Effector memory CD8-positive, alpha-beta T cell (primary cell): ENCODE measurements around the gene ZNF217.
"Not testable (repeated sequence)": the region's sequence is repeated elsewhere in the genome, so short reads cannot be mapped to it uniquely, and the experiment has no call there.

Experiments
- ATAC-seq: fragments of 150-1000 bp; cut with Tn5 transposase; replicated peaks from 2 replicates; pipeline ENCODE4 v1.10.0; 2021; ENCODE audit warnings: mild to moderate bottlenecking, moderate library complexity
- DNase-seq, 3 experiments: peaks; one replicate each; pipeline ENCODE4 v3.0.0; 2021
- H3K27ac Mint-ChIP-seq, 2 donors: one replicate each; pipeline ENCODE4 v1.8.0; 2022; ENCODE audit warnings: mild to moderate bottlenecking in 2 of 2, mixed read lengths in 2 of 2, moderate library complexity in 2 of 2
- H3K27me3 Mint-ChIP-seq, 2 donors: one replicate each; pipeline ENCODE4 v1.8.0; 2022; ENCODE audit warnings: mixed read lengths in 2 of 2
- H3K36me3 Mint-ChIP-seq: one replicate; pipeline ENCODE4 v1.8.0; 2022; ENCODE audit warnings: mild to moderate bottlenecking, moderate library complexity, mixed read lengths; ENCODE audit not compliant: insufficient read depth
- H3K4me1 Mint-ChIP-seq, 2 donors: one replicate each; pipeline ENCODE4 v1.8.0; 2022; ENCODE audit warnings: low read depth in 2 of 2, mixed read lengths in 2 of 2
- H3K4me3 Mint-ChIP-seq, 2 donors: one replicate each; pipeline ENCODE4 v1.8.0; 2022; ENCODE audit warnings: mild to moderate bottlenecking in 2 of 2, mixed read lengths in 2 of 2, moderate library complexity in 2 of 2
- H3K9me3 Mint-ChIP-seq, 2 donors: one replicate each; pipeline ENCODE4 v1.8.0; 2022; ENCODE audit warnings: mixed read lengths in 2 of 2

ZNF217 gene

DNA sequence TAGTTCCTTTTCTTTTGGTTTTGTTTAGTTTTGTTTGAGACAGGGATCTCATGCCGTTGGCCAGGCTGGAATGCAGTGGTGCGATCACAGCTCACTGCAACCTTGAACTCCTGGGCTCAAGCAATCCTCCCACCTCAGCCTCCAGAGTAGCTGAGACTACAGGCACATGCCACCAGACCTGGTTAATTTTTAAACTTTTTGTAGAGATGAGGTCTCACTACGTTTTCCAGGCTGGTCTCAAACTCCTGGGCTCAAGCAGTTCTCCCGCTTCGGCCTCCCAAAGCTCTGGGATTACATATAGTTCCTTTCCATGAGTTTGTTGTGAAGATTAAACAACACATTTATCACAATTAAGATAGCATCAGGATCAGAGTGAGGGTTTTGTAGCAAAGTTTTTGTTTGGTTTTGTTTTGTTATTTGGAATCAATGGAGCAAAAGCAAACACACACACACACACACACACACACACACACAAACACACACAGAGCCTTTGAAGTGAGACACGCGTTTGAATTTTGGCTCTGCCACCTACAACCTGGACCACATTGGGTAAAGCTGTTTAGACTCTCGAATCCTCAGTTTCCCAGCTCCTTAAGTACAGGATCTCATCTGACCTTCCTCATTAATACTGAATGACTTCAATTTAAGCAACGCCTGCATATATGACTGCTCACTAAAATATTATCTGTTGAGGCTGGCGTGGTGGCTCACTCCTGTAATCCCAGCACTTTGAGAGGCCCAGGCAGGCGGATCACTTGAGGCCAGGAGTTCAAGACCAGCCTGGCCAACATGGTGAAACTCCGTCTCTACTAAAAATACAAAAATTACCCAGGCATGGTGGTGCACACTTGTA lies 41.7 kb downstream of the ZNF217 start:
- not testable (repeated sequence) for H3K9me3 Mint-ChIP-seq, H3K27me3 Mint-ChIP-seq, H3K27ac Mint-ChIP-seq, DNase-seq, ATAC-seq, H3K4me3 Mint-ChIP-seq, H3K4me1 Mint-ChIP-seq, H3K36me3 Mint-ChIP-seq

DNA sequence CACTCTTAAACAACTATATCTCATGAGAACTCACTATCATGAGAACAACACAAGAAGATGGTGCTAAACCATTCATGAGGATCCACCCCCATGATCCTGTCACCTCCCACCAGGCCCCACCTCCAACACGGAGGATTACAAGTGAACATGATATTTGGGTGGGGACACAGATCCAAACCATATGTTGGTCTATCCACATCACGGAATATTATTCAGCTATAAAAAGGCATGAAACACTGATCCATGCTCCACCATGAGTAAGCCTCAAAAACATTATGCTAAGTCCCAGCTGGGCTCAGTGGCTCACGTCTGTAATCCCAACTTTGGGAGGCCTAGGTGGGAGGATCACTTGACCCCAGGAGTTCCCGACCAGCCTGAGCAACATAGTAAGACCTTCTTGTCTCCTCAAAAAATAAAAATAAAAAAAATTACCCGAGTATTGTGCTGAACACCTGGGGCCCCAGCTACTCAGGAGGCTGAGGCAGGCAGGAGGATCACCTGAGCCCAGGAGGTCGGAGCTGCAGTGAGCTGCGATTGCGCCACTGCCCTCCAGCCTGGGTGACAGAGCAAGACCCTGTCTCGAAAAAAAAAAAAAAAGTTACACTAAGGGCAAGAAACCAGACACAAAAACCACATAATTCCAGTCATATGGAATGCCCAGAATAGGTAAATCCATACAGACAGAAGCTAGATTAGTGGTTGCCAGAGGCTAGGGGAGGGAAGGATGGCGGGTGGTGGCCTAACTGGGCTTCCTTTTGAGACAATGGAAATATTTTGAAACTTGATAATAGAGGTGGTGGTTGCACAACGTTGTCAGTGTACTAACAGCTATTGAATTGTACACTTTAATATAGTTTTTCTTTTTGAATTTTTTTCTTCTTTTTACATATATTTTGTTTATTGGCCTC lies 43.1 kb downstream of the ZNF217 start:
- Mint-ChIP-seq H3K4me3 (no peak overlapping the region), H3K9me3 (no peaks in the 10 kb centered on the region), H3K27ac (no peak overlapping the region), H3K4me1 (peaks cover 1 to 5% of the 10 kb centered on the region in 2 donors), H3K36me3 (no peaks in the 10 kb centered on the region), H3K27me3 (no peaks in the 10 kb centered on the region)
- DNase-seq (no peak), ATAC-seq (no peak)

DNA sequence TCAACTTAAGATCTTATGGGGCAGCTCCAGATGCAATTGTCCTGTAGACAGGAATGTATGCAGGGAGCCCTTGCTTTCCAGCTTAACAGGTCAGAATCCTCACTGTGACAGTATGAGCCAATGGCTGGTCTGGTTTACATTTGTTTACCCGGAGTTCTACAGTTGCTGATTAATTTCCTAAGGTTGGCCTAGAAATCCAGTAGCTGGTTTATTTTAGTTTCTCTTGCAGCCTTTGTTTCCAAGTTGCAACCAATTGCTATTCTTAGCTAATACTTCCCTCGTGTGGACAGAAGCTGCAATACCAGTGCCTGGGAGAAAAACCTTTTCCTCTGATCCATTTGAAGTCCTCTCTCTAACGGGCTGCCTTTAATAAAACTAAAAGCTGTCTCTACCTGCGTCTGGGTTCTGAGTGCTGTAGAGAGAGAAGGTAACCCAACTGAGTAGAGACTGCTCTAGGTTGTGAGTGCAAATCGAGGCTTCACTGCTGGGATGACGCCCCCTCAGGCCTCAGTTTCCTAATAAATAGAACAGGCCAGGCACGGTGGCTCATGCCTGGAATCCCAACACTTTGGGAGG lies 45.9 kb downstream of the ZNF217 start:
- DNase-seq: peak in 2 of 3 experiments; percentile 3 to 9
- H3K27ac Mint-ChIP-seq: no peak overlapping the region
- H3K4me3 Mint-ChIP-seq: no peak overlapping the region

DNA sequence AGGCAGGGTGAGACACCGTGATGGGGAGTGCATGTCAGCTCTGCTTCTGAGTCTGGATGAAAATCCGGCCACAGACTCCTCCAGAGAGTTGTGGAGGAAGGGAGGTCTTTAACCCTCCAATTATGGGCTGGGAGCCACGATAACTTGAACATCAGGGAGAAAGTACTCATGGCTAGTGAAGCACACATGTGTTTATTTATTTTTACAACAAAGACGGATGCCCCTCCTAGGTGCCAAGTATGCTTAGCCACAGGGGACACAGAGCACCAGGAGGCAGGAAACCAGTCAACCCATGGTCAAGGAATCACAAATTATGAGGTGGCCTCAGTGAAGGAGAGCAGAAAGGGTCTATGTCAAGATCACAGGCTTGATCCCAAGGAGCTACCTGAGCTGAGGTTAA lies 54.1 kb downstream of the ZNF217 start:
- Mint-ChIP-seq H3K9me3 (no peaks in the 10 kb centered on the region), H3K36me3 (peaks cover 3% of the 10 kb centered on the region), H3K27me3 (peaks cover 5 to 8% of the 10 kb centered on the region in 2 donors), H3K4me1 (no peaks in the 10 kb centered on the region), H3K27ac (no peak overlapping the region), H3K4me3 (no peak overlapping the region)
- no peak for ATAC-seq
- DNase-seq: no peak

More for the DNA sequence above, 45.9 kb downstream of the ZNF217 start:
- Mint-ChIP-seq H3K9me3 (no peaks in the 10 kb centered on the region), H3K36me3 (no peaks in the 10 kb centered on the region), H3K27me3 (no peaks in the 10 kb centered on the region), H3K4me1 (peaks cover 1 to 5% of the 10 kb centered on the region in 2 donors)
- ATAC-seq: peak; percentile 33

DNA sequence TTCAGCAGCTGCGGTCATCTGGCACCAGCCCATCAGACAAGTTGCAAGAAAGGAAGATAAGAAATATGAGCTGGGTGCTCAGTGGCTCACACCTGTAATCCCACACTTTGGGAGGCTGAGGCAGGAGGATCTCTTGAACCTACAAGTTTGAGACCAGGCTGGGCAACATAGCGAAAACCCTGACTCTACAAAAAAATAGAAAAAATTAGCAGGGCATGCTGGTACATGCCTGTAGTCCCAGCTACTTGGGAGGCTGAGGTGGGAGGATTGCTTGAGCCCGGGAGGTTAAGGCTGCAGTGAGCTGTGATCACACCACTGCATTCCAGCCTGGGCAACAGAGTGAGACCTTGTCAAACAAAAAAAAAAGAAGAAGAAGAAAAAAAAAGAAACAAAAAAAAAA lies 57.3 kb downstream of the ZNF217 start:
- not testable (repeated sequence) for H3K4me3 Mint-ChIP-seq, H3K36me3 Mint-ChIP-seq, H3K4me1 Mint-ChIP-seq, H3K9me3 Mint-ChIP-seq, DNase-seq, ATAC-seq, H3K27me3 Mint-ChIP-seq
- peak overlapping the region in 1 of 2 donors; percentile 20 for H3K27ac Mint-ChIP-seq

DNA sequence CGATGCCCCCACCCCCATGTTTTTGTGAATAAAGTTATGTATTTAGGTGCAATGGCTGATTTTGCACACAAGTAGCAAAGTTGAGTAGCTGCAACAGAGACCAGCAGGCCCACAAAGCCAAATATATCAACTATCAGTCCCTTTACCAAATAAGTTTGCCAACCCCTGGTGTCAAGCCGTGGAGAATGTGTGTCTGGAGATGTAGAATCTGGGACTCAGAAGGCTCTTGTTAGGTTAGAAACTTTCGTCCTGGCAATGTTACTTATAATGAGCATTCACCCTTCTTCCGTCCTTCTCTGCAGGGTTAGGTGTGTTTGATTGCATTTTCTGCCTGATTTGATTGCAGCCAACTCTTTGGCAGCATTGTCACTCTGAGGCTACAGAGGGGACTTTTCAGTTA lies 57.8 kb downstream of the ZNF217 start:
- H3K9me3 Mint-ChIP-seq: no peaks in the 10 kb centered on the region
- DNase-seq (no peak), ATAC-seq (no peak)
- H3K27me3 Mint-ChIP-seq: peaks cover 5 to 8% of the 10 kb centered on the region in 2 donors
- H3K4me3 Mint-ChIP-seq: no peak overlapping the region
- no peaks in the 10 kb centered on the region for H3K4me1 Mint-ChIP-seq
- H3K27ac Mint-ChIP-seq: no peak overlapping the region
- no peaks in the 10 kb centered on the region for H3K36me3 Mint-ChIP-seq

DNA sequence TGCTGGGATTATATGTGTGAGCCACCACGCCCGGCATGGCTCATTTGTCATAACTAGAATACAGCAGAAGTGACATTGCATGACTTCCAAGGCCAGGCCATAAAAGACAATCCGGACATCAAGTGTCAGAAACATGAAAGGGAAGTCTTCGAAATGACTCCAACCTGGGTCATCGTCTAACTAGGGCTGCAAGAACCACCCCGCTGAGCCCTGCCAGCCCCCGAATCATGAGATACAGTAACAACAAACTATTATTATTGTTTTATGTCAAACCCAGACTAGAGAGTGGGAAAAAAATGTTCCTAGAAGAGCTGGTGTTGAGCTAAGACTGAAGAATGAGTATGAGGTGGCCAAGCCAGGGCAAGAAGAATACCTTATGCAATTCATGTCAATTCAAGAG lies 59.6 kb downstream of the ZNF217 start:
- no peaks in the 10 kb centered on the region for H3K36me3 Mint-ChIP-seq
- no peaks in the 10 kb centered on the region for H3K9me3 Mint-ChIP-seq
- ATAC-seq (no peak), DNase-seq (no peak)
- H3K27me3 Mint-ChIP-seq: peaks cover 4 to 5% of the 10 kb centered on the region in 2 donors
- H3K4me3 Mint-ChIP-seq: no peak overlapping the region
- H3K27ac Mint-ChIP-seq: no peak overlapping the region
- no peaks in the 10 kb centered on the region for H3K4me1 Mint-ChIP-seq

DNA sequence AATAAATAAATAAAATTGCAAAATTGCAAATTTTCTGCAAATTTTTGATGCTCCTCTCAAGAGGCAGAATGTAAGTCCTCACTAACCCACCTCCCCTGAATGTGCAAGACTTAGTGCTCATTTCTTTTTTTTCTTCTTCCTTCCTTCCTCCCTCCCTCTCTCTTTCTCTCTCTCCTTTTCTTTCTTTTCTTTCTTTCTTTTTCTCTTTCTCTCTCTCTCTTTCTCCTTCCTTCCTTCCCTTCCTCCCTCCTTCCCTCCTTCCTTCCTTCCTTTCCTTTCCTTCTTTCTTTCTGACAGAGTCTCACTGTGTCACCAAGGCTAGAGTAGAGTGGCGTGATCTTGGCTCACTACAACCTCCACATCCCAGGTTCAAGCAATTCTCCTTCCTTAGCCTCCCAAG lies 60.1 kb downstream of the ZNF217 start:
- no peaks in the 10 kb centered on the region for H3K36me3 Mint-ChIP-seq
- no peak overlapping the region for H3K27ac Mint-ChIP-seq
- H3K27me3 Mint-ChIP-seq: peaks cover 5 to 10% of the 10 kb centered on the region in 2 donors
- DNase-seq: no peak
- ATAC-seq: no peak
- no peak overlapping the region for H3K4me3 Mint-ChIP-seq
- H3K9me3 Mint-ChIP-seq: no peaks in the 10 kb centered on the region
- no peaks in the 10 kb centered on the region for H3K4me1 Mint-ChIP-seq

DNA sequence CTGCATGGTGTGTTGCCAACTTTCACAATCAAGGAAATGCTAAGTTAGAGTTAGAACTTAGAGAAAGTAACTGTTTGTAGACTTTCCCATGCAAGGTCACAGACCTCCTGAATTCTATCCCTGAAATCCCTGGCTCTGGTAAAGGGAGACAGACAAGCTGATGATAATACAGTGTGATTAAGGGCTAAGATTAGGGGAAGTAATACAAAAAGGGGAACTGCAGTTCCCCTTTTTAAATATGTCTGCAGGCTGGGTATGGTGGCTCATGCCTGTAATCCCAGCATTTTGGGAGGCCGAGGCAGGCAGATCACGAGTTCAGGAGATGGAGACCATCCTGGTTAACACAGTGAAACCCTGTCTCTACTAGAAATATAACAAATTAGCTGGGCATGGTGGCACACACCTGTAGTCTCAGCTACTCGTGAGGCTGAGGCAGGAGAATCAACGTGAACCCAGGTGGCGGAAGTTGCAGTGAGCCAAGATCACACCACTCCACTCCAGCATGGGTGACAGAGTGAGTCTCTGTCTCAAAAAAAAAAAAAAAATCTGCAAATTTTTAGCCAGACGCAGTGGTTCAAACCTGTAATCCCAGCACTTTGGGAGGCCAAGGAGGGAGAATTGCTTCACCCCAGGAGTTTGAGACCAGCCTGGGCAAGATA lies 60.9 kb downstream of the ZNF217 start:
- H3K4me3 Mint-ChIP-seq, ATAC-seq: not testable (repeated sequence)

DNA sequence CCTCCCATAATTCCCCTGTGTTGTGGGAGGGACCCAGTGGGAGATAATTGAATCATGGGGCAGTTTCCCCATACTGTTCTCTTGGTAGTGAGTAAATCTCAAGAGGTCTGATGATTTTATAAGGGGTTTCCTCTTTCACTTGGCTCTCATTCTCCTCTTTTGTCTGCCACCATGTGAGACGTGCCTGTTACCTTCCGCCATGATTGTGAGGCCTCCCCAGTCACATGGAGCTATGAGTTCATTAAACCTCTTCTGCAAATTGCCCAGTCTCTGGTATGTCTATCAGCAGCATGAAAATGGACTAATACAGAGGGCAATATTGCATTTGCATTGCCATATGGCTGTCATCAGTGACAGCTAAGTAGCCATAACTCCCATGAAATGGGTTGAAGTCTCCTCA lies 63.2 kb downstream of the ZNF217 start:
- no peak for DNase-seq
- H3K27ac Mint-ChIP-seq: no peak overlapping the region
- no peak overlapping the region for H3K4me3 Mint-ChIP-seq

More for the DNA sequence above, 60.9 kb downstream of the ZNF217 start:
- peaks cover 5 to 10% of the 10 kb centered on the region in 2 donors for H3K27me3 Mint-ChIP-seq
- not testable (repeated sequence) for DNase-seq, H3K36me3 Mint-ChIP-seq, H3K27ac Mint-ChIP-seq, H3K9me3 Mint-ChIP-seq, H3K4me1 Mint-ChIP-seq

DNA sequence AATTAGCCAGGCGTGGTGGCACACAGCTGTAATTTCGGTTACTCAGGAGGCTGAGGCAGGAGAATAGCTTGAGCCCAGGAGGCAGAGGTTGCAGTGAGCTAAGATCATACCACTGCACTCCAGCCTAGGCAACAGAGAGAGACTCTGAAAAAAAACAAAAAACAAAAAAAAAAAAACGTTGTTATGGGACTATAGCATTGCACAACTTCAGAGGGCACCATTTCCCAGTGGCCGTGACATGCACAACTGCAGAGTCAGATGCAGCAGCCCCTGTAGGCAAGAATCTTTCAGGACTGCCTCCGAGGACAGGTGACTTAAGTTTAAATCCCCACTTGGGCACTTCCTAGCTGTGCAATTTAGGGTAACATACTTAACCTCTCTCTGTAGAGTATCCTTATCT lies 64.0 kb downstream of the ZNF217 start:
- no peaks in the 10 kb centered on the region for H3K4me1 Mint-ChIP-seq
- no peak for ATAC-seq

More for the DNA sequence above, 63.2 kb downstream of the ZNF217 start:
- H3K36me3 Mint-ChIP-seq: no peaks in the 10 kb centered on the region
- H3K27me3 Mint-ChIP-seq: peaks cover 5 to 19% of the 10 kb centered on the region in 2 donors
- no peak for ATAC-seq
- no peaks in the 10 kb centered on the region for H3K9me3 Mint-ChIP-seq
- H3K4me1 Mint-ChIP-seq: no peaks in the 10 kb centered on the region

DNA sequence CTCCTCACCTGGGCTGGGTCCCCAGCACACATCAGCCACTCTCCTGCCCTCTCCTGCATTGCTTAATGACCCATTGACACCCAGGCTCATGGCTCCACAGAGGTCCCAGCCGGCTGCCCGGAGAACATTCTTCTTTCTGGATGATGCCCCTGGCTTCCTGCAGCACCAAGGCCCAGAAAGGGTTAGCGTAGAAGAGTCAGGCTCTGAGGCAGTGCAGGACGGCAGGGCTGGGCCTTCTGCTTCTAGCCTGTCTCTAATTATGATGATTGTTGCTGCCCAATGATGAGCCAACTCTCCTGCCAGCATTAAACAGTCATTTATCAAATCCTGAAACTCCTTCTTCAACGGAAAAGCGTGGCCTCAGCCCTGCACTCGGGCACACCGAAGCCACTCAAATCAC lies 66.4 kb downstream of the ZNF217 start:
- H3K36me3 Mint-ChIP-seq: no peaks in the 10 kb centered on the region
- H3K4me3 Mint-ChIP-seq: no peak overlapping the region
- no peak for ATAC-seq
- H3K27me3 Mint-ChIP-seq: peaks cover 5 to 27% of the 10 kb centered on the region in 2 donors
- H3K9me3 Mint-ChIP-seq: no peaks in the 10 kb centered on the region
- DNase-seq: no peak
- H3K4me1 Mint-ChIP-seq: no peaks in the 10 kb centered on the region
- H3K27ac Mint-ChIP-seq: no peak overlapping the region

More for the DNA sequence above, 64.0 kb downstream of the ZNF217 start:
- Mint-ChIP-seq H3K9me3 (no peaks in the 10 kb centered on the region), H3K27ac (no peak overlapping the region), H3K27me3 (peaks cover 5 to 19% of the 10 kb centered on the region in 2 donors), H3K36me3 (no peaks in the 10 kb centered on the region), H3K4me3 (no peak overlapping the region)
- DNase-seq: no peak
